Stomach (tissue), 4 donors: Measurements from ENCODE around the gene GPR68.

Experiments used
- EP300 ChIP-seq: sonication (generic); formaldehyde crosslinking; IDR thresholded peaks from one replicate; pipeline ENCODE4 v1.6.1; 2017; ENCODE audit warnings: antibody characterized with exemption
- POLR2A ChIP-seq, 4 donors: fragments of 450-650 bp; IDR thresholded peaks; one replicate each; pipeline ENCODE4 v1.6.1; 2016; ENCODE audit warnings: antibody characterized with exemption in 4 of 4, control low read depth in 2 of 4, mild to moderate bottlenecking in 1 of 4, moderate library complexity in 1 of 4
- POLR2AphosphoS5 ChIP-seq, 3 donors: sonication (generic); formaldehyde crosslinking; IDR thresholded peaks; one replicate each; pipeline ENCODE4 v1.6.1; 2016; ENCODE audit warnings: antibody characterized with exemption in 3 of 3
- TF ChIP-seq, protein P1 (sequence below), 7 experiments: fragments of 450-650 bp in 4 of 7; fragments of 200-600 bp in 3 of 7; sonication (generic) in 3 of 7; IDR thresholded peaks; one replicate each; pipeline ENCODE4 v1.5.1; 2016 to 2019; ENCODE audit warnings: antibody characterized with exemption in 7 of 7, control low read depth in 2 of 7, mild to moderate bottlenecking in 1 of 7

DNA sequence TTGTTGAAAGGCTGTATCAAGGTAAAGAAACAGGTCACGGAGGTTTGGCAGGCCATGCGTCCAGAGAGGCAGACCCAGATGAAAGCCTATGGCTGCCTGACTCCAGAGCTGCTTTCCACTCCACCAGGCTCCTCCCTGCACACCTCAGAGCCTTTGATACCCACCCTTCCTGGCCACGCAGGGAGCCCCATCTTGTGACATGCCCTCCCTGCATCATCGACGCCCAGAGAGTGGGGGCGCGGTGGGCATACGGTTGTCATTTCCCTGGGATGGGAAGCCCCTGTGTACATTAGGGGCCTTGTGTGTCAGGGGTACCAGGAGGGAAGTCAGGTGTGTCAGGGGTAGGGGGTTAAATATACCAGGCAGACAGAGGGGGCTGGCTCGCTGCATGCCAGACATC lies 30.3 kb upstream of the GPR68 start:
- TF ChIP-seq, protein P1, sequence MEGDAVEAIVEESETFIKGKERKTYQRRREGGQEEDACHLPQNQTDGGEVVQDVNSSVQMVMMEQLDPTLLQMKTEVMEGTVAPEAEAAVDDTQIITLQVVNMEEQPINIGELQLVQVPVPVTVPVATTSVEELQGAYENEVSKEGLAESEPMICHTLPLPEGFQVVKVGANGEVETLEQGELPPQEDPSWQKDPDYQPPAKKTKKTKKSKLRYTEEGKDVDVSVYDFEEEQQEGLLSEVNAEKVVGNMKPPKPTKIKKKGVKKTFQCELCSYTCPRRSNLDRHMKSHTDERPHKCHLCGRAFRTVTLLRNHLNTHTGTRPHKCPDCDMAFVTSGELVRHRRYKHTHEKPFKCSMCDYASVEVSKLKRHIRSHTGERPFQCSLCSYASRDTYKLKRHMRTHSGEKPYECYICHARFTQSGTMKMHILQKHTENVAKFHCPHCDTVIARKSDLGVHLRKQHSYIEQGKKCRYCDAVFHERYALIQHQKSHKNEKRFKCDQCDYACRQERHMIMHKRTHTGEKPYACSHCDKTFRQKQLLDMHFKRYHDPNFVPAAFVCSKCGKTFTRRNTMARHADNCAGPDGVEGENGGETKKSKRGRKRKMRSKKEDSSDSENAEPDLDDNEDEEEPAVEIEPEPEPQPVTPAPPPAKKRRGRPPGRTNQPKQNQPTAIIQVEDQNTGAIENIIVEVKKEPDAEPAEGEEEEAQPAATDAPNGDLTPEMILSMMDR (IDR thresholded peaks at IDR 0.05): no peak
- TF ChIP-seq POLR2AphosphoS5 (IDR thresholded peaks at IDR 0.05) (no peak), POLR2A (IDR thresholded peaks at IDR 0.05) (no peak), EP300 (no peak)
